ENCODE data around the gene POLE2. TPM values are rescaled to one million over a fixed set of nuclear protein-coding genes. Genes with fewer than 3 reads are reported as not detected.
"Not testable (repeated sequence)": the region's sequence is repeated elsewhere in the genome, so short reads cannot be mapped to it uniquely, and the experiment has no call there.

The POLE2 gene
- total RNA-seq (2022) = 1.9 and 3.8 TPM in 2 replicates
- percentile 37 among the genes with signal in this experiment for Bru-seq, nascent RNA
- percentile 21 among the genes with signal in this experiment for BruChase-seq, experiment 1, labeled RNA remaining after a 6-hour chase
- BruChase-seq, experiment 2, labeled RNA remaining after a 2-hour chase = percentile 37 among the genes with signal in this experiment
- long read RNA-seq, partial matches to known transcripts = 0 of 11 reads
- long read RNA-seq, other reads (novel, unspliced or antisense) = 8 of 11 reads

- H3K27me3 Mint-ChIP-seq (ENCODE audit: insufficient read depth, unreplicated experiment) = no peaks in the 10 kb centered on the region
- ChIA-PET POLR2A (interaction anchor here (0.6 to 2.2 kb wide), 7 partner anchors 8 to 264 kb away, joined by 3 to 24 read pairs (median 3); partner anchors contain the start of genes DNAAF2, KLHDC2, NEMF and RPL36AL), CTCF (interaction anchor here (1.0 to 1.2 kb wide), 2 partner anchors 8 to 80 kb away, joined by 3 to 4 read pairs; partner anchors contain the start of gene KLHDC2)
- no peaks in the 10 kb centered on the region for H3K9me3 Mint-ChIP-seq (ENCODE audit: unreplicated experiment)
- peak; percentile 61 for DNase-seq (ENCODE audit: unreplicated experiment)
- BruUV-seq (replicated peaks) = no TSS peak
- H3K27ac Mint-ChIP-seq (ENCODE audit: low read depth, unreplicated experiment) = peak within 1 kb of the TSS; percentile 35
- H3K4me1 Mint-ChIP-seq (ENCODE audit: insufficient read depth, unreplicated experiment) = peaks cover 18% of the 10 kb centered on the region
- no peak for TF ChIP-seq CTCF (IDR thresholded peaks at IDR 0.05; ENCODE audit: unreplicated experiment)
- no peaks in the 10 kb centered on the region for H3K36me3 Mint-ChIP-seq (ENCODE audit: insufficient read depth, unreplicated experiment)
- intact Hi-C loops (cut with micrococcal nuclease) = loop anchor here (5.0 kb wide), 1 partner anchor 79 kb away; the partner anchor contains the start of gene KLHDC2
- peak within 1 kb of the TSS; percentile 77 for H3K4me3 Mint-ChIP-seq (ENCODE audit: unreplicated experiment)
Measured at GRCh38 chr14:49687942-49688700, at the start of gene POLE2. TSS of gene POLE2 (minus strand) at chr14:49688214. CDS start at chr14:49688203, 11 bp downstream.

- H3K4me3 Mint-ChIP-seq (ENCODE audit: unreplicated experiment); H3K9me3 Mint-ChIP-seq (ENCODE audit: unreplicated experiment); DNase-seq (ENCODE audit: unreplicated experiment); H3K36me3 Mint-ChIP-seq (ENCODE audit: insufficient read depth, unreplicated experiment); H3K4me1 Mint-ChIP-seq (ENCODE audit: insufficient read depth, unreplicated experiment); intact Hi-C loops (cut with micrococcal nuclease); BruUV-seq (replicated peaks); H3K27ac Mint-ChIP-seq (ENCODE audit: low read depth, unreplicated experiment): not testable (repeated sequence)
- ChIA-PET CTCF (interaction anchor here (0.6 kb wide), 1 partner anchor 1460 kb away, joined by 3 read pairs; no protein-coding TSS in a partner anchor), POLR2A (interaction anchor here (1.1 kb wide), 1 partner anchor 32 kb away, joined by 3 read pairs; no protein-coding TSS in a partner anchor)
- peaks cover 14% of the 10 kb centered on the region for H3K27me3 Mint-ChIP-seq (ENCODE audit: insufficient read depth, unreplicated experiment)
Measured at GRCh38 chr14:49735669-49736068, 47.7 kb upstream of the POLE2 start.

GRCh38 chr14:49733836-49734235 is 45.8 kb upstream of the POLE2 start:
- Mint-ChIP-seq H3K4me1 (ENCODE audit: insufficient read depth, unreplicated experiment) (no peaks in the 10 kb centered on the region), H3K27ac (ENCODE audit: low read depth, unreplicated experiment) (no peak overlapping the region), H3K4me3 (ENCODE audit: unreplicated experiment) (no peak overlapping the region), H3K9me3 (ENCODE audit: unreplicated experiment) (no peaks in the 10 kb centered on the region), H3K27me3 (ENCODE audit: insufficient read depth, unreplicated experiment) (peaks cover 4% of the 10 kb centered on the region), H3K36me3 (ENCODE audit: insufficient read depth, unreplicated experiment) (no peaks in the 10 kb centered on the region)
- CTCF ChIA-PET = no interaction called here
- no peak for DNase-seq (ENCODE audit: unreplicated experiment)
- POLR2A ChIA-PET = no interaction called here
- no peak for TF ChIP-seq CTCF (IDR thresholded peaks at IDR 0.05; ENCODE audit: unreplicated experiment)
- no TSS peak for BruUV-seq (replicated peaks)
- intact Hi-C loops (cut with micrococcal nuclease) = no loop called here

- Mint-ChIP-seq H3K4me1 (ENCODE audit: insufficient read depth, unreplicated experiment) (no peaks in the 10 kb centered on the region), H3K4me3 (ENCODE audit: unreplicated experiment) (no peak overlapping the region), H3K27ac (ENCODE audit: low read depth, unreplicated experiment) (no peak overlapping the region), H3K27me3 (ENCODE audit: insufficient read depth, unreplicated experiment) (no peaks in the 10 kb centered on the region), H3K9me3 (ENCODE audit: unreplicated experiment) (no peaks in the 10 kb centered on the region), H3K36me3 (ENCODE audit: insufficient read depth, unreplicated experiment) (no peaks in the 10 kb centered on the region)
- ChIA-PET POLR2A (no interaction called here), CTCF (interaction anchor here (1.2 kb wide), 1 partner anchor 15 kb away, joined by 4 read pairs; no protein-coding TSS in a partner anchor)
- BruUV-seq (replicated peaks) = no TSS peak
- TF ChIP-seq CTCF (IDR thresholded peaks at IDR 0.05; ENCODE audit: unreplicated experiment) = no peak
- no peak for DNase-seq (ENCODE audit: unreplicated experiment)
- intact Hi-C loops (cut with micrococcal nuclease) = no loop called here
Measured at GRCh38 chr14:49732896-49733295, 44.9 kb upstream of the POLE2 start.

All from MCF 10A (cell line).